Body of pancreas (tissue), 4 donors: ENCODE data around the gene NEB.

Experiments
- CTCF ChIP-seq, 7 experiments: fragments of 450-650 bp in 4 of 7; fragments of 200-600 bp in 3 of 7; sonication (generic) in 3 of 7; IDR thresholded peaks; one replicate each; pipeline ENCODE4 v1.5.1; 2016 to 2019; ENCODE audit warnings: antibody characterized with exemption in 7 of 7
- POLR2A ChIP-seq, 3 donors: fragments of 450-650 bp; IDR thresholded peaks; one replicate each; pipeline ENCODE4 v1.6.1; 2016; ENCODE audit warnings: antibody characterized with exemption in 3 of 3, mild to moderate bottlenecking in 2 of 3

GRCh38 chr2:151754253-151754897 is 20.1 kb upstream of the NEB start:
- TF ChIP-seq CTCF (IDR thresholded peaks at IDR 0.05) = no peak
- TF ChIP-seq POLR2A (IDR thresholded peaks at IDR 0.05) = no peak
